ENCODE results near the gene INPP5E. TPM values are rescaled to one million over a fixed set of nuclear protein-coding genes. Genes with fewer than 3 reads are reported as not detected.

Gene INPP5E
- total and polyA plus RNA-seq, 10 of the 15 experiments (the other 5 are each of a cell fraction or from before 2014, with no cell fraction given): 0.24 to 16.0 (median 5.3) TPM

- TF ChIP-seq IKZF2 (IDR thresholded peaks at IDR 0.05) (peak in 1 of 2 experiments; percentile 18; a peak in 1 of 4 replicates), TCF12 (IDR thresholded peaks at IDR 0.05; ENCODE audit: low read depth, low read length) (0 out of 2 replicates have a peak, but pooled peaks have one; percentile 28), USF2 (IDR thresholded peaks at IDR 0.05; ENCODE audit: borderline replicate concordance, low read depth, low read length) (no peak), MTA3 (IDR thresholded peaks at IDR 0.05; ENCODE audit: borderline replicate concordance, low read length) (no peak), RB1 (IDR thresholded peaks at IDR 0.05; ENCODE audit: borderline replicate concordance) (no peak), CBFB (IDR thresholded peaks at IDR 0.05; ENCODE audit: low read depth) (0 out of 2 replicates have a peak, but pooled peaks have one; percentile 47), BMI1 (IDR thresholded peaks at IDR 0.05; ENCODE audit: borderline replicate concordance) (no peak), ETV6 (conservative IDR thresholded peaks at IDR 0.05 in 1 of 2, IDR thresholded peaks at IDR 0.05 in 1 of 2; ENCODE audit: borderline replicate concordance in 1 of 2, low read depth in 1 of 2) (peak in 1 of 2 experiments; percentile 61; a peak in 1 of 4 replicates), EP300 (IDR thresholded peaks at IDR 0.05; ENCODE audit: borderline replicate concordance in 1 of 2, control insufficient read depth in 1 of 2, low read depth in 2 of 2, low read length in 2 of 2) (peak in 1 of 2 experiments; percentile 34; a peak in 1 of 4 replicates), YY1 (IDR thresholded peaks at IDR 0.05; ENCODE audit: low read depth, low read length) (peak; percentile 81), POU2F2 (IDR thresholded peaks at IDR 0.05; ENCODE audit: borderline replicate concordance, low read depth, low read length) (0 out of 3 replicates have a peak, but pooled peaks have one; percentile 27), POLR2AphosphoS2 (IDR thresholded peaks at IDR 0.05; ENCODE audit: low read depth, low read length) (peak; percentile 45; the same call in 1 of the 2 replicates), IKZF1 (conservative IDR thresholded peaks at IDR 0.05) (peak; percentile 60), BCL11A (IDR thresholded peaks at IDR 0.05; ENCODE audit: low read depth, low read length) (0 out of 2 replicates have a peak, but pooled peaks have one; percentile 32), ZZZ3 (IDR thresholded peaks at IDR 0.05; ENCODE audit: control insufficient read depth, insufficient read length, low read depth) (no peak), SIN3A (IDR thresholded peaks at IDR 0.05; ENCODE audit: low read depth, low read length) (peak; percentile 45; the same call in 1 of the 2 replicates), MTA2 (IDR thresholded peaks at IDR 0.05; ENCODE audit: low read depth) (0 out of 2 replicates have a peak, but pooled peaks have one; percentile 21), SPI1 (IDR thresholded peaks at IDR 0.05; ENCODE audit: borderline replicate concordance, insufficient read depth, low read depth, low read length) (0 out of 2 replicates have a peak, but pooled peaks have one; percentile 12)
- TF ChIP-seq, protein P1, sequence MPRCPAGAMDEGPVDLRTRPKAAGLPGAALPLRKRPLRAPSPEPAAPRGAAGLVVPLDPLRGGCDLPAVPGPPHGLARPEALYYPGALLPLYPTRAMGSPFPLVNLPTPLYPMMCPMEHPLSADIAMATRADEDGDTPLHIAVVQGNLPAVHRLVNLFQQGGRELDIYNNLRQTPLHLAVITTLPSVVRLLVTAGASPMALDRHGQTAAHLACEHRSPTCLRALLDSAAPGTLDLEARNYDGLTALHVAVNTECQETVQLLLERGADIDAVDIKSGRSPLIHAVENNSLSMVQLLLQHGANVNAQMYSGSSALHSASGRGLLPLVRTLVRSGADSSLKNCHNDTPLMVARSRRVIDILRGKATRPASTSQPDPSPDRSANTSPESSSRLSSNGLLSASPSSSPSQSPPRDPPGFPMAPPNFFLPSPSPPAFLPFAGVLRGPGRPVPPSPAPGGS (IDR thresholded peaks at IDR 0.05; ENCODE audit: borderline replicate concordance, insufficient read depth, low read depth, low read length, poor library complexity, severe bottlenecking): peak; percentile 27
Measured at GRCh38 chr9:136403538-136403914, 36.1 kb downstream of the INPP5E start (continued).

Data from GM12878 (cell line).